IMR-90 (cell line): ENCODE results near the gene MUTYH. TPM values are rescaled to one million over a fixed set of nuclear protein-coding genes. Genes with fewer than 3 reads are reported as not detected.
"Not testable (repeated sequence)": the region's sequence is repeated elsewhere in the genome, so short reads cannot be mapped to it uniquely, and the experiment has no call there.

Source experiments
- ATAC-seq: fragments of 200-7000 bp; cut with Tn5 transposase; 2 replicates; pipeline ENCODE4 v1.9.1; 2020; ENCODE audit warnings: low read depth, mild to moderate bottlenecking, moderate library complexity
- BruUV-seq: library from RNA; stranded (reverse); fragments of 400-500 nt; replicated peaks from 2 replicates; lab custom pipeline; 2021; lab: Mats Ljungman, UMichigan
- CTCF ChIA-PET: fragments of 300-600 bp; formaldehyde crosslinking; extraction: SDS; loops from one replicate; lab custom pipeline; 2021; ENCODE audit warnings: antibody characterized with exemption; lab: Yijun Ruan, JAX
- POLR2A ChIA-PET: fragments of 300-600 bp; sonication (Branson Sonifier 250); formaldehyde crosslinking; loops from one replicate; lab custom pipeline; 2022; ENCODE audit warnings: antibody characterized with exemption; ENCODE audit not compliant: unreplicated experiment; lab: Charles Lee
- DNase-seq: peaks from one replicate; pipeline ENCODE4 v3.0.0; 2013
- H2AFZ ChIP-seq: replicated peaks from 2 replicates; pipeline ENCODE3; 2013; ENCODE audit warnings: low read length, mild to moderate bottlenecking; ENCODE audit not compliant: poor library complexity
- H2AK5ac ChIP-seq: 2 replicates; pipeline ENCODE4 v1.6.1; 2013; ENCODE audit warnings: low read depth, low read length, inconsistent platforms
- H2AK9ac ChIP-seq: replicated peaks from 2 replicates; pipeline ENCODE3; 2013; ENCODE audit warnings: mild to moderate bottlenecking, low read depth, low read length, moderate library complexity; ENCODE audit not compliant: poor library complexity
- H2BK120ac ChIP-seq: 2 replicates; pipeline ENCODE4 v1.6.1; 2013; ENCODE audit warnings: low read depth, low read length, inconsistent platforms
- H2BK15ac ChIP-seq: 3 replicates; pipeline ENCODE4 v1.6.1; 2013; ENCODE audit warnings: low read depth, low read length, inconsistent platforms
- H2BK20ac ChIP-seq: 2 replicates; pipeline ENCODE4 v1.6.1; 2013; ENCODE audit warnings: low read depth, mild to moderate bottlenecking, inconsistent platforms, low read length, moderate library complexity
- H2BK5ac ChIP-seq: 2 replicates; pipeline ENCODE4 v1.6.1; 2013; ENCODE audit warnings: mild to moderate bottlenecking, low read depth, low read length, inconsistent platforms; ENCODE audit not compliant: poor library complexity, severe bottlenecking
- H3K14ac ChIP-seq: replicated peaks from 2 replicates; pipeline ENCODE4 v1.6.1; 2013; ENCODE audit warnings: low read depth, low read length, inconsistent platforms
- H3K18ac ChIP-seq: 2 replicates; pipeline ENCODE4 v1.6.1; 2013; ENCODE audit warnings: low read depth, low read length, control low read depth
- H3K23ac ChIP-seq: 2 replicates; pipeline ENCODE4 v1.6.1; 2013; ENCODE audit warnings: low read depth, low read length, inconsistent platforms
- H3K27ac ChIP-seq: 2 replicates; pipeline ENCODE4 v1.5.1; 2013; ENCODE audit warnings: mild to moderate bottlenecking, control low read depth, low read length; ENCODE audit not compliant: insufficient read depth
- H3K27me3 ChIP-seq: 2 replicates; pipeline ENCODE4 v1.6.1; 2013; ENCODE audit warnings: low read length; ENCODE audit not compliant: control insufficient read depth, insufficient read depth
- H3K36me3 ChIP-seq: 2 replicates; pipeline ENCODE4 v1.6.1; 2013; ENCODE audit warnings: low read length, mixed read lengths; ENCODE audit not compliant: control insufficient read depth, insufficient read depth
- H3K4ac ChIP-seq: 2 replicates; pipeline ENCODE4 v1.6.1; 2013; ENCODE audit warnings: low read depth, low read length, inconsistent platforms
- H3K4me1 ChIP-seq: 2 replicates; pipeline ENCODE4 v1.6.1; 2013; ENCODE audit warnings: low read length, mixed read lengths; ENCODE audit not compliant: control insufficient read depth, insufficient read depth
- H3K4me2 ChIP-seq: 2 replicates; pipeline ENCODE4 v1.6.1; 2013; ENCODE audit warnings: low read depth, mild to moderate bottlenecking, control low read depth, low read length, moderate library complexity
- H3K4me3 ChIP-seq: 2 replicates; pipeline ENCODE4 v1.5.1; 2013; ENCODE audit warnings: low read depth, mild to moderate bottlenecking, control low read depth, low read length, moderate library complexity; ENCODE audit not compliant: insufficient read depth
- H3K56ac ChIP-seq: 2 replicates; pipeline ENCODE4 v1.6.1; 2013; ENCODE audit warnings: low read length, inconsistent platforms; ENCODE audit not compliant: insufficient read depth; ENCODE audit errors: extremely low read depth
- H3K79me1 ChIP-seq, 2 experiments: 2 replicates each; pipeline ENCODE4 v1.6.1; 2013; ENCODE audit warnings: low read length in 2 of 2, inconsistent platforms in 1 of 2, low read depth in 1 of 2
- H3K9ac ChIP-seq: 2 replicates; pipeline ENCODE4 v1.6.1; 2013; ENCODE audit warnings: low read depth, low read length, control low read depth
- H3K9me1 ChIP-seq: 2 replicates; pipeline ENCODE4 v1.6.1; 2013; ENCODE audit warnings: low read length, inconsistent platforms; ENCODE audit not compliant: insufficient read depth
- H3K9me3 ChIP-seq: 2 replicates; pipeline ENCODE4 v1.6.1; 2013; ENCODE audit warnings: low read length; ENCODE audit not compliant: control insufficient read depth, insufficient read depth
- H4K20me1 ChIP-seq: 2 replicates; pipeline ENCODE4 v1.6.1; 2013; ENCODE audit warnings: low read length, inconsistent platforms; ENCODE audit not compliant: insufficient read depth
- H4K5ac ChIP-seq: 2 replicates; pipeline ENCODE4 v1.6.1; 2013; ENCODE audit warnings: mild to moderate bottlenecking, low read depth, low read length, control low read depth
- H4K8ac ChIP-seq, 2 experiments: 2 replicates each; pipeline ENCODE4 v1.6.1; 2013; ENCODE audit warnings: low read depth in 2 of 2, low read length in 2 of 2, control low read depth in 1 of 2, inconsistent platforms in 1 of 2
- H4K91ac ChIP-seq: 2 replicates; pipeline ENCODE4 v1.6.1; 2013; ENCODE audit warnings: low read depth, low read length, inconsistent platforms; ENCODE audit not compliant: insufficient read depth
- CTCF ChIP-seq: conservative IDR thresholded peaks from 2 replicates; pipeline ENCODE4 v1.5.1; 2012; ENCODE audit warnings: mild to moderate bottlenecking, low read depth, low read length, improper control_type of control experiment
- WGBS, 2 experiments: methylation state at CpG; one replicate each; pipeline versions ENCODE4 v1.1.5 to v1.1.7; 2013; ENCODE audit warnings: missing lambda C conversion rate in 2 of 2; ENCODE audit not compliant: insufficient read length in 1 of 2; ENCODE audit errors: extremely low coverage in 2 of 2; 5-methylcytosine and 5-hydroxymethylcytosine counted together
- dilution Hi-C: fragments of 300-500 bp; cut with HindIII; formaldehyde crosslinking; loops from one replicate; pipeline ENCODE4 v1.14.3; 2018; ENCODE audit warnings: low sequenced_read_pairs; ENCODE audit not compliant: unreplicated experiment
- in situ Hi-C: fragments of 300-500 bp; cut with MboI; formaldehyde crosslinking; loops from 3 replicates; pipeline ENCODE4 v1.14.3; 2019; ENCODE audit warnings: low sequenced_read_pairs, inconsistent platforms, mixed read lengths
- intact Hi-C: fragments of 100-400 bp; cut with micrococcal nuclease; formaldehyde crosslinking; loops from 2 replicates; pipeline ENCODE4 v1.10.0; 2022
- polyA plus RNA-seq, 3 experiments: library from polyadenylated mRNA; depleted of rRNA; stranded (reverse); fragments of >200 nt; gene quantifications; 2 replicates each; pipeline ENCODE4 v1.2.3, GENCODE V29; 2012; ENCODE audit warnings: low replicate concordance in 1 of 3
- total RNA-seq: library from RNA; depleted of rRNA; stranded (reverse); fragments of >200 nt; gene quantifications from 2 replicates; pipeline ENCODE4 v1.2.3, GENCODE V29; 2012

Gene MUTYH
- total and polyA plus RNA-seq, 2 of the 4 experiments (the other 2 are of a cell fraction) = 9.1 to 14.6 TPM

DNA sequence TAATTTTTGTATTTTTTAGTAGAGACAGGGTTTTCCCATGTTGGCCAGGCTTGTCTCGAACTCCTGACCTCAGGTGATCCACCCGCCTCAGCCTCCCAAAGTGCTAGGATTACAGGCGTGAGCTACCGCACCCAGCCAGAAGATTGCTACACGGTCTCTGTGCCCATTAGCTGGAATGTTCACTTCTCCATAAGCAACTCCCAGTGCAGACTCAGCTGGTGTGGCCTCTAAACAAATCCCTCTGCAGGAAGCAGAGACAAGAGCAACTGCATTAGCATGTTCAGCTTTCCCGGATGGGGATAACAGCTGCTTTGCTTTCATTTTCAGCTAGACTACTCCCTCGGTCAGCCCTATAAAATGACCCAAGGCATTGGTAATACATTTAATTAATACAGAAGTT lies 20.7 kb upstream of the MUTYH start:
- H3K18ac ChIP-seq, H3K4me2 ChIP-seq, H3K4me1 ChIP-seq, H2BK120ac ChIP-seq, dilution Hi-C loops, H2AK5ac ChIP-seq, H3K23ac ChIP-seq, H4K5ac ChIP-seq, in situ Hi-C loops, H3K27me3 ChIP-seq, H3K36me3 ChIP-seq, H3K9me1 ChIP-seq, H3K79me1 ChIP-seq, H4K91ac ChIP-seq, H4K20me1 ChIP-seq, H3K4ac ChIP-seq, H3K9me3 ChIP-seq, H3K4me3 ChIP-seq, H3K27ac ChIP-seq, H3K9ac ChIP-seq, BruUV-seq, H2BK20ac ChIP-seq, H3K14ac ChIP-seq, H2BK15ac ChIP-seq, H3K56ac ChIP-seq, H2BK5ac ChIP-seq, H2AK9ac ChIP-seq: not testable (repeated sequence)
- peak; percentile 75 for DNase-seq
- POLR2A ChIA-PET = interaction anchor here (0.6 kb wide), 2 partner anchors 9 to 350 kb away, joined by 3 to 8 read pairs; no protein-coding TSS in a partner anchor
- CTCF ChIA-PET = interaction anchor here (0.5 to 8.1 kb wide), 10 partner anchors 12 to 217 kb away, joined by 3 to 95 read pairs (median 4); partner anchors contain the start of gene TESK2
- 0 out of 2 replicates have a peak, but pooled peaks have one; percentile 11 for TF ChIP-seq CTCF
- intact Hi-C loops = loop anchor here (1.0 to 2.0 kb wide), 3 partner anchors 56 to 209 kb away; no protein-coding TSS in a partner anchor
- peak; percentile 94 for ATAC-seq
- H2AFZ ChIP-seq = peak overlapping the region; percentile 74
- H4K8ac ChIP-seq = peak overlapping the region in 1 of 2 experiments; percentile 57; a peak in 2 of 4 replicates
- 92% methylated on average over 2 of the region's 7 CpGs; no CpG with 5 or more reads in 1 of the 2 experiments for WGBS, 2 experiments
